BJ (cell line): ENCODE measurements around the gene CNGA4. TPM values are rescaled to one million over a fixed set of nuclear protein-coding genes. Genes with fewer than 3 reads are reported as not detected.

Source experiments
- CTCF ChIA-PET: fragments of 350-600 bp; formaldehyde crosslinking; extraction: SDS; loops from one replicate; lab custom pipeline; 2021; ENCODE audit warnings: antibody characterized with exemption, inconsistent platforms; lab: Yijun Ruan, JAX
- POLR2A ChIA-PET: fragments of 300-600 bp; sonication (Branson Sonifier 250); formaldehyde crosslinking; extraction: SDS; loops from one replicate; lab custom pipeline; 2021; ENCODE audit warnings: antibody characterized with exemption; lab: Charles Lee
- DNase-seq: peaks from one replicate; pipeline ENCODE4 v3.0.0-alpha.2; 2011; ENCODE audit warnings: low read depth
- H3K27me3 ChIP-seq: 2 replicates; pipeline ENCODE4 v1.6.0; 2011; ENCODE audit warnings: low read length; ENCODE audit not compliant: control insufficient read depth, insufficient read depth
- H3K36me3 ChIP-seq: 2 replicates; pipeline ENCODE4 v1.5.1; 2011; ENCODE audit warnings: low read length; ENCODE audit not compliant: control insufficient read depth, insufficient read depth
- H3K4me3 ChIP-seq: 2 replicates; pipeline ENCODE4 v1.5.1; 2011; ENCODE audit warnings: low read depth, mild to moderate bottlenecking, control low read depth, low read length
- CTCF ChIP-seq: IDR thresholded peaks from 2 replicates; pipeline ENCODE4 v1.5.1; 2011; ENCODE audit warnings: low read depth, mild to moderate bottlenecking, control low read depth, inconsistent platforms, low read length, moderate library complexity; ENCODE audit not compliant: insufficient read depth
- polyA plus RNA-seq: library from polyadenylated mRNA; depleted of rRNA; stranded (reverse); fragments of >200 nt; gene quantifications from 2 replicates; pipeline ENCODE4 v1.2.3, GENCODE V29; 2011

The CNGA4 gene
- polyA plus RNA-seq, 1 experiment: 0.11 TPM

DNA sequence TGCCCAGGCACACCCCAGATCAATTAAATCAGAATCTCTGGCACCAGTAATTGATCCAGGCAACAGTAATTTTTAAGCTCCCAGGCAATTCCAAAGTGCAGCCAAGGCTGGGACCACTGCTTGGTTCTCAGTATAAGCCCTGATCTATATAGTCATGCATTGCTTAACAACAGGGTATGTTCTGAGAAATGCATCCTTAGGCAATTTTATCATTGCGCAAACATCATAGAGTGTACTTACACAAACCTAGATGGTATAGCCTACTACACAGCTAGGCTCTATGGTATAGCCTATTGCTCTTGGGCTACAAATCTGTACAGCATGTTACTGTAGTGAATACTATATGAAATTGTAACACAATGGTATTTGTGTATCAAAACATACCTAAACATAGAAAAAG lies 34.2 kb upstream of the CNGA4 start:
- CTCF ChIA-PET: no interaction called here
- Histone ChIP-seq H3K4me3 (no peak overlapping the region), H3K27me3 (no peaks in the 10 kb centered on the region), H3K36me3 (peaks cover 1% of the 10 kb centered on the region; the same call in 1 of the 2 replicates)
- TF ChIP-seq CTCF: no peak
- no peak for DNase-seq
- POLR2A ChIA-PET: no interaction called here

GRCh38 chr11:6205366-6205765 lies 33.5 kb upstream of the CNGA4 start, which contains the start of gene C11orf42:
C11orf42 (plus strand) TSS chr11:6205557; CDS start chr11:6205616, 59 bp downstream.
- no peak for TF ChIP-seq CTCF
- no peak for DNase-seq
- ChIA-PET POLR2A (no interaction called here), CTCF (no interaction called here)
- Histone ChIP-seq H3K27me3 (no peaks in the 10 kb centered on the region), H3K36me3 (peaks cover 7% of the 10 kb centered on the region; the same call in 1 of the 2 replicates), H3K4me3 (no peak within 1 kb of the TSS)

DNA sequence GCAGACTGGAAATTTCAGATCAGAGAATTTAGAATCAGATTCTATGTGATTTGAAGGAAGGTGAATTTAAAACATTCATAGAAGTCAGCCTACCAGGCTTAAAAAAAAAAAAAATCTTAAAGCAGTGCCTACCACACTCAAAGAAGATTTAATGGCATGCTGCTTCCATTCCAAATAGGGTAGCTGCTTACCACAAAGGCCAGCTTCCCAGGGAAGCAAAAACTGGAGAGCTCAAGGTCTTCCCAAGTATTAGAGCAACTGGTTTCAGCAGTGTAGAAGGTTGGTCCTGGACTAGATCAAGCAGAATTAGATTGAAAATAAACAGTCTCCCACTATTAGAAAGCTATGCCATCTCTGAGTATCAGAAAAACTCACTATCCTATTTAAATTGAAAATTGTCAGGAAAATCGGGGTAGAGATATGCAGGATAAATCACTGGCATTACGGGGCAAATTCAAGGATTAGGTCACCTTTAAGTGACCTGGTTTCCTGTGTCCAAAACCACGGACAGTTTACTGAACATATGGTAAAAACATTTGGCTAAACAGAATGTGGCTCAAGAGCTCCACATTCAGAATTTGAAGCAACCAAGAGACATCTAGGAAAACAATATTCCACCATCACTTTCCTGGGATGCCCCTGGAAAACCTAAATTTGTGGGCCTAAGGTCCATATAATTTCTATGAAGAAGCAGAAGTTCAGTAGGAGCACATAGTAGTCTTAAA lies 32.3 kb upstream of the CNGA4 start:
- DNase-seq: no peak
- POLR2A ChIA-PET: no interaction called here
- H3K36me3 ChIP-seq: peaks cover 11% of the 10 kb centered on the region
- TF ChIP-seq CTCF: no peak
- no peaks in the 10 kb centered on the region for H3K27me3 ChIP-seq
- CTCF ChIA-PET: interaction anchor here (1.5 kb wide), 1 partner anchor 9 kb away, joined by 5 read pairs; no protein-coding TSS in a partner anchor
- no peak overlapping the region for H3K4me3 ChIP-seq

DNA sequence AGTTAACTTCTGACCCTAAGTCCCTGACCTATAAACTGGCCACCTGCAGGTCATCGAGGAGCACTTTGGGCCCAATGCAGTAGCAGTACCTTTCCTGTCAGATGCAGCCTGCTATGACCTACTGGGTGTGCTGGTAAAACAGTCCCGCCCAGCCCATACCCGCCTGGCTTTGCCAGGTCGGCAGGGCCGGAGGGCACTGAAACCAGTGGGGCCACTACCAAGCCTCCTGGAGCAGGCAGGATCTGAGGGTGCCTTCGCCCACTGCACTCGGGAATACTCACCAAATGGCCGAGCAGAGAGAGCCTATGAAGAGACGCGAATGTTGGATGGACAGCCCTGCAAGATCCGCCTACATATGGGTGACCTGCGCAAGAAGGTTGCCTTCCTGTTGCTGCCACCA lies 29.1 kb upstream of the CNGA4 start:
- CTCF ChIA-PET: interaction anchor here (1.0 kb wide), 1 partner anchor 153 kb away, joined by 5 read pairs; no protein-coding TSS in a partner anchor
- no peak for TF ChIP-seq CTCF
- H3K4me3 ChIP-seq: no peak overlapping the region
- H3K27me3 ChIP-seq: no peaks in the 10 kb centered on the region
- POLR2A ChIA-PET: no interaction called here
- peaks cover 16% of the 10 kb centered on the region for H3K36me3 ChIP-seq
- DNase-seq: no peak

- ChIA-PET POLR2A (interaction anchor here (0.6 kb wide), 1 partner anchor 15 kb away, joined by 3 read pairs; no protein-coding TSS in a partner anchor), CTCF (no interaction called here)
- Histone ChIP-seq H3K27me3 (no peaks in the 10 kb centered on the region), H3K4me3 (no peak overlapping the region), H3K36me3 (peaks cover 16% of the 10 kb centered on the region)
- TF ChIP-seq CTCF: no peak
- no peak for DNase-seq
These were observed 28.5 kb upstream of the CNGA4 start for GRCh38 chr11:6210274-6210955.
